Smooth muscle cell (in vitro differentiated cells): ENCODE results near the gene ZNF225. TPM values are rescaled to one million over a fixed set of nuclear protein-coding genes. Genes with fewer than 3 reads are reported as not detected.
A peak's percentile ranks its signal among the peaks of the same experiment; 100 is the strongest.

Experiments
- DNase-seq: peaks from one replicate; lab custom pipeline; 2025; ENCODE audit not compliant: unreplicated experiment; lab: John Stamatoyannopoulos, UW
- H2AFZ ChIP-seq: fragments of 200-600 bp; sonication (generic); 2 replicates; pipeline ENCODE4 v1.6.0; 2016; ENCODE audit warnings: antibody characterized with exemption, low read depth, mild to moderate bottlenecking
- H3F3A ChIP-seq: fragments of 200-600 bp; sonication (generic); 2 replicates; pipeline ENCODE4 v1.6.0; 2017; ENCODE audit warnings: antibody characterized with exemption, low read depth
- H3K27ac ChIP-seq: fragments of 200-600 bp; sonication (generic); 2 replicates; pipeline ENCODE4 v1.5.1; 2016; ENCODE audit warnings: low read depth, mild to moderate bottlenecking
- H3K27me3 ChIP-seq: fragments of 200-600 bp; sonication (generic); 2 replicates; pipeline ENCODE4 v1.6.1; 2016; ENCODE audit warnings: low read depth, mild to moderate bottlenecking
- H3K36me3 ChIP-seq: fragments of 200-600 bp; sonication (generic); 2 replicates; pipeline ENCODE4 v1.5.1; 2016; ENCODE audit warnings: low read depth
- H3K4me1 ChIP-seq: fragments of 200-600 bp; sonication (generic); 2 replicates; pipeline ENCODE4 v1.5.1; 2016; ENCODE audit warnings: low read depth
- H3K4me2 ChIP-seq: fragments of 200-600 bp; sonication (generic); 2 replicates; pipeline ENCODE4 v1.6.0; 2016; ENCODE audit warnings: mild to moderate bottlenecking
- H3K4me3 ChIP-seq: fragments of 200-600 bp; sonication (generic); 2 replicates; pipeline ENCODE4 v1.5.1; 2016; ENCODE audit warnings: mild to moderate bottlenecking
- H3K79me2 ChIP-seq: fragments of 200-600 bp; sonication (generic); 2 replicates; pipeline ENCODE4 v1.6.0; 2016; ENCODE audit warnings: low read depth, mild to moderate bottlenecking
- H3K9ac ChIP-seq: fragments of 200-600 bp; sonication (generic); 2 replicates; pipeline ENCODE4 v1.6.0; 2016; ENCODE audit warnings: low read depth
- H3K9me3 ChIP-seq: fragments of 200-600 bp; sonication (generic); replicated peaks from 2 replicates; pipeline ENCODE4 v1.5.1; 2016; ENCODE audit warnings: low read depth
- H4K20me1 ChIP-seq: fragments of 200-600 bp; sonication (generic); 2 replicates; pipeline ENCODE4 v1.6.0; 2016; ENCODE audit warnings: low read depth
- WGBS: methylation state at CpG from one replicate; pipeline ENCODE4 v1.1.7; 2016; ENCODE audit warnings: low lambda C conversion rate; 5-methylcytosine and 5-hydroxymethylcytosine counted together
- polyA plus RNA-seq: library from polyadenylated mRNA; unstranded; fragments of >200 nt; fragmentation: Nextera tagmentation; extraction: Ambion mirVana; gene quantifications from 2 replicates; pipeline ENCODE4 v1.2.1, GENCODE V29; 2016
- total RNA-seq: library from RNA; depleted of rRNA; stranded (reverse); fragments of >200 nt; gene quantifications from 2 replicates; pipeline ENCODE4 v1.2.3, GENCODE V29; 2014
- TF ChIP-seq, protein P1 (sequence below): fragments of 200-600 bp; sonication (generic); IDR thresholded peaks from 2 replicates; pipeline ENCODE4 v1.5.1; 2017; ENCODE audit warnings: borderline replicate concordance, mild to moderate bottlenecking, antibody characterized with exemption; ENCODE audit not compliant: insufficient read depth, poor library complexity, severe bottlenecking

ZNF225 gene
- total and polyA plus RNA-seq, 2 experiments from 2014 or later, result 3.1 to 3.3 TPM

DNA sequence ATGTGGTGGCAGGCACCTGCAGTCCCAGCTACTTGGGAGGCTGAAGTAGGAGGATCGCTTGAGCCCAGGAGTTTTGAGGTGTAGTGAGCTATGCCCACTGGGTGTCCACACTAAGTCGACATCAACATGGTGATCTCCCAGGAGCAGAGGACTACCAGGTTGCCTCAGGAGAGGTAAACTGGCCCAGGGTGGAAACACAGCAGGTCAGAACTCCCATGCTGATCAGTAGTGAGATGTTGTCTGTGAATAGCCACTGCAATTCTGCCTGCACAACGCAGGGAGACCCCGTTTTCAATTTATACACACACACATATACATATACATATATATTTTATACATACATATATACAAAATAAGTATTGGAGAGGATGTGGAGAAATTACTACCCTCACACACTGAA, 21.1 kb upstream of the ZNF225 start:
- Histone ChIP-seq H3K4me2 (no peak overlapping the region), H3K9ac (no peak overlapping the region), H3F3A (no peaks in the 10 kb centered on the region), H3K27me3 (no peaks in the 10 kb centered on the region), H3K27ac (no peak overlapping the region), H3K9me3 (no peaks in the 10 kb centered on the region), H3K36me3 (no peaks in the 10 kb centered on the region), H2AFZ (no peak overlapping the region), H3K4me1 (peaks cover 15% of the 10 kb centered on the region), H3K79me2 (peaks cover 26% of the 10 kb centered on the region), H3K4me3 (no peak overlapping the region), H4K20me1 (peaks cover 4% of the 10 kb centered on the region)
- TF ChIP-seq, protein P1, sequence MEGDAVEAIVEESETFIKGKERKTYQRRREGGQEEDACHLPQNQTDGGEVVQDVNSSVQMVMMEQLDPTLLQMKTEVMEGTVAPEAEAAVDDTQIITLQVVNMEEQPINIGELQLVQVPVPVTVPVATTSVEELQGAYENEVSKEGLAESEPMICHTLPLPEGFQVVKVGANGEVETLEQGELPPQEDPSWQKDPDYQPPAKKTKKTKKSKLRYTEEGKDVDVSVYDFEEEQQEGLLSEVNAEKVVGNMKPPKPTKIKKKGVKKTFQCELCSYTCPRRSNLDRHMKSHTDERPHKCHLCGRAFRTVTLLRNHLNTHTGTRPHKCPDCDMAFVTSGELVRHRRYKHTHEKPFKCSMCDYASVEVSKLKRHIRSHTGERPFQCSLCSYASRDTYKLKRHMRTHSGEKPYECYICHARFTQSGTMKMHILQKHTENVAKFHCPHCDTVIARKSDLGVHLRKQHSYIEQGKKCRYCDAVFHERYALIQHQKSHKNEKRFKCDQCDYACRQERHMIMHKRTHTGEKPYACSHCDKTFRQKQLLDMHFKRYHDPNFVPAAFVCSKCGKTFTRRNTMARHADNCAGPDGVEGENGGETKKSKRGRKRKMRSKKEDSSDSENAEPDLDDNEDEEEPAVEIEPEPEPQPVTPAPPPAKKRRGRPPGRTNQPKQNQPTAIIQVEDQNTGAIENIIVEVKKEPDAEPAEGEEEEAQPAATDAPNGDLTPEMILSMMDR, result no peak
- DNase-seq, result no peak
- 83% methylated on average over 4 of the region's 4 CpGs for WGBS

DNA sequence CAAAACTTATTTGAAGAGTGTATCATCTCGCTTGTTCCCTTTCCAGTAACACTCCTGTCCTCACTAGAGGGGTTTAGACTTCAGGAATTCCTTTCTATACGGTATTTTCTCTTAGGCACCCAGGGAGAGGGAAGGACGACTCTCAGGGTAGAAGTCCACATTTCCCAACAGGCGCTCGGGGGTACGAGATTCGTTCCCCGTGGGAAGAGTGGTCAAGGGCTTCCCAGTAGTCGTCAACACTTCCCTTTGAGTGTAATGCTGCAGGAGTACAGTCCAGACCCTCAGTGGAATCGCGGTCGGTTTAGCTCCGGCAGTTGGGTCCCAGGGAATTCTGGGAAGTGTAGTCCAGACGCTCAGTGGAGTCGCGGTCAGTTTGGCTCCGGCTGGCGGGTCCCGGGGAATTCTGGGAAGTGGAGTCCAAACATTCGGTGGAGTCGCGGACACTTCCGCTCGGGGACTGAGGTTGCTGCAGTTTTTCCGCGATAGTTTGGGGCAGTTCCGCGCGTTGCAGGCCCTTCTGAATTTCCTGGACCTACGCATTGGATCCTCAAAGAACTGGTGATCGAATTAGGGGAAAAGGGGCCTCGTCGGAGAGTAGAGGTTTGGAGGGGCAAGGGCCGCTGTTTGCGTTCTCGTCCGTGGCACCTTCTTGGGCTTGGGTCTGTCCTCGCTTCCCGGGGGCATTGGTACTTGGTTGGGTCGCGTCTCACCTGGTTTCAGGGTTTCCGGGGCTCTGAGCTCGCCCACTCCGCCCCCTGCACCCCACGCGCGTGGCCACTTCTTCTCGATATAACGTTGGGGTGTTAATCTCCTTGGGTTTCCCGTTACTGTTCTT, 19.1 kb upstream of the ZNF225 start, which contains the start of gene ZNF224:
Gene ZNF224 (plus strand): TSS at position 431 of the 835 bp plus-strand sequence. CDS start 3,513 bp downstream, outside the sequence.
- H3K4me2 ChIP-seq, result peak within 1 kb of the TSS; percentile 87
- H3K9ac ChIP-seq, result peak within 1 kb of the TSS; percentile 66
- peaks cover 4% of the 10 kb centered on the region for H4K20me1 ChIP-seq
- TF ChIP-seq, protein P1, result no peak
- H3F3A ChIP-seq, result no peaks in the 10 kb centered on the region
- peak; percentile 62 for DNase-seq
- H2AFZ ChIP-seq, result peak within 1 kb of the TSS; percentile 95
- WGBS, result 1% methylated on average over 50 of the region's 50 CpGs
- no peak within 1 kb of the TSS for H3K27ac ChIP-seq
- no peaks in the 10 kb centered on the region for H3K9me3 ChIP-seq
- peaks cover 15% of the 10 kb centered on the region for H3K4me1 ChIP-seq
- H3K27me3 ChIP-seq, result no peaks in the 10 kb centered on the region
- peak within 1 kb of the TSS; percentile 92 for H3K4me3 ChIP-seq
- peaks cover 26% of the 10 kb centered on the region for H3K79me2 ChIP-seq
- H3K36me3 ChIP-seq, result no peaks in the 10 kb centered on the region

DNA sequence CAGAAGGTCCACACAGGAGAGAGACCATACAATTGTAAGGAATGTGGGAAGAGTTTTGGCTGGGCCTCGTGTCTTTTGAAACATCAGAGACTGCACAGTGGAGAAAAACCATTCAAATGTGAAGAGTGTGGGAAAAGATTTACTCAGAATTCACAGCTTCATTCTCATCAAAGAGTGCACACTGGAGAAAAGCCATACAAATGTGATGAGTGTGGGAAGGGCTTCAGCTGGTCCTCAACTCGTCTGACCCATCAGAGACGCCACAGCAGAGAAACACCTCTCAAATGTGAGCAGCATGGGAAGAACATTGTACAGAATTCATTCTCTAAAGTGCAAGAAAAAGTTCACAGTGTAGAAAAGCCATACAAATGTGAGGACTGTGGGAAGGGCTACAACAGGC, 5.4 kb upstream of the ZNF225 start:
- H3K4me3 ChIP-seq, result no peak overlapping the region
- H3K4me1 ChIP-seq, result no peaks in the 10 kb centered on the region
- peaks cover 4% of the 10 kb centered on the region for H3F3A ChIP-seq
- peaks cover 51% of the 10 kb centered on the region for H3K36me3 ChIP-seq
- no peak for DNase-seq
- H3K27me3 ChIP-seq, result no peaks in the 10 kb centered on the region
- H4K20me1 ChIP-seq, result no peaks in the 10 kb centered on the region
- H3K27ac ChIP-seq, result no peak overlapping the region
- H3K79me2 ChIP-seq, result no peaks in the 10 kb centered on the region
- WGBS, result 99% methylated on average over 3 of the region's 3 CpGs
- H2AFZ ChIP-seq, result no peak overlapping the region
- H3K9me3 ChIP-seq, result peaks cover 36% of the 10 kb centered on the region
- TF ChIP-seq, protein P1, result no peak
- H3K4me2 ChIP-seq, result no peak overlapping the region
- no peak overlapping the region for H3K9ac ChIP-seq
